ENCODE measurements around the gene PARD3B. TPM values are rescaled to one million over a fixed set of nuclear protein-coding genes. Genes with fewer than 3 reads are reported as not detected.

Gene PARD3B
- total and polyA plus RNA-seq, 2 donors (not counting 1 experiment from before 2014, with no cell fraction given): 7.4 to 20.6 TPM

GRCh38 chr2:204888222-204888621, 342.9 kb downstream of the PARD3B start:
- Histone ChIP-seq H3K27me3 (ENCODE audit: control insufficient read depth, insufficient read depth, low read length) (no peaks in the 10 kb centered on the region), H2AFZ (ENCODE audit: low read length) (no peak overlapping the region), H3K4me3 (replicated peaks in 1 of 4; ENCODE audit: control extremely low read depth in 1 of 4, insufficient read depth in 1 of 4, low read depth in 3 of 4, low read length in 4 of 4) (no peak overlapping the region), H3K9ac (ENCODE audit: insufficient read depth, low read length) (no peak overlapping the region), H3K9me3 (ENCODE audit: control insufficient read depth, insufficient read depth, low read depth, low read length) (no peaks in the 10 kb centered on the region), H3K79me2 (ENCODE audit: control insufficient read depth, insufficient read depth, low read length) (no peaks in the 10 kb centered on the region), H3K27ac (ENCODE audit: insufficient read depth, low read length) (no peak overlapping the region), H3K36me3 (ENCODE audit: control insufficient read depth, insufficient read depth, low read length) (no peaks in the 10 kb centered on the region), H3K4me1 (ENCODE audit: control insufficient read depth, extremely low read depth, insufficient read depth, low read length) (no peaks in the 10 kb centered on the region), H3K4me2 (ENCODE audit: extremely low read depth, insufficient read depth, low read length) (no peak overlapping the region), H4K20me1 (ENCODE audit: control insufficient read depth, extremely low read depth, insufficient read depth, low read length) (no peaks in the 10 kb centered on the region)
- no peak for DNase-seq (ENCODE audit: low read depth in 2 of 2)
- TF ChIP-seq EZH2 (IDR thresholded peaks at IDR 0.05; ENCODE audit: low read length, missing control alignments) (no peak), CTCF (conservative IDR thresholded peaks at IDR 0.05 in 1 of 2, IDR thresholded peaks at IDR 0.05 in 1 of 2; ENCODE audit: low read depth in 1 of 2, low read length in 2 of 2) (no peak)

GRCh38 chr2:204890680-204891079, 345.4 kb downstream of the PARD3B start:
- Histone ChIP-seq H3K4me3 (replicated peaks in 1 of 4; ENCODE audit: control extremely low read depth in 1 of 4, insufficient read depth in 1 of 4, low read depth in 3 of 4, low read length in 4 of 4) (no peak overlapping the region), H4K20me1 (ENCODE audit: control insufficient read depth, extremely low read depth, insufficient read depth, low read length) (no peaks in the 10 kb centered on the region), H3K27me3 (ENCODE audit: control insufficient read depth, insufficient read depth, low read length) (no peaks in the 10 kb centered on the region)

GRCh38 chr2:204891739-204892138, 346.5 kb downstream of the PARD3B start:
- TF ChIP-seq EZH2 (IDR thresholded peaks at IDR 0.05; ENCODE audit: low read length, missing control alignments): no peak
- TF ChIP-seq CTCF (conservative IDR thresholded peaks at IDR 0.05 in 1 of 2, IDR thresholded peaks at IDR 0.05 in 1 of 2; ENCODE audit: low read depth in 1 of 2, low read length in 2 of 2): no peak
- Histone ChIP-seq H3K79me2 (ENCODE audit: control insufficient read depth, insufficient read depth, low read length) (no peaks in the 10 kb centered on the region), H3K9ac (ENCODE audit: insufficient read depth, low read length) (no peak overlapping the region), H2AFZ (ENCODE audit: low read length) (no peak overlapping the region), H3K36me3 (ENCODE audit: control insufficient read depth, insufficient read depth, low read length) (no peaks in the 10 kb centered on the region), H4K20me1 (ENCODE audit: control insufficient read depth, extremely low read depth, insufficient read depth, low read length) (no peaks in the 10 kb centered on the region), H3K4me2 (ENCODE audit: extremely low read depth, insufficient read depth, low read length) (no peak overlapping the region), H3K4me1 (ENCODE audit: control insufficient read depth, extremely low read depth, insufficient read depth, low read length) (no peaks in the 10 kb centered on the region), H3K27me3 (ENCODE audit: control insufficient read depth, insufficient read depth, low read length) (no peaks in the 10 kb centered on the region), H3K4me3 (replicated peaks in 1 of 4; ENCODE audit: control extremely low read depth in 1 of 4, insufficient read depth in 1 of 4, low read depth in 3 of 4, low read length in 4 of 4) (no peak overlapping the region), H3K9me3 (ENCODE audit: control insufficient read depth, insufficient read depth, low read depth, low read length) (no peaks in the 10 kb centered on the region), H3K27ac (ENCODE audit: insufficient read depth, low read length) (no peak overlapping the region)
- no peak for DNase-seq (ENCODE audit: low read depth in 2 of 2)

More at GRCh38 chr2:204890680-204891079, 345.4 kb downstream of the PARD3B start:
- DNase-seq (ENCODE audit: low read depth in 2 of 2): no peak
- Histone ChIP-seq H3K36me3 (ENCODE audit: control insufficient read depth, insufficient read depth, low read length) (no peaks in the 10 kb centered on the region), H2AFZ (ENCODE audit: low read length) (no peak overlapping the region), H3K27ac (ENCODE audit: insufficient read depth, low read length) (no peak overlapping the region), H3K4me2 (ENCODE audit: extremely low read depth, insufficient read depth, low read length) (no peak overlapping the region), H3K4me1 (ENCODE audit: control insufficient read depth, extremely low read depth, insufficient read depth, low read length) (no peaks in the 10 kb centered on the region), H3K9ac (ENCODE audit: insufficient read depth, low read length) (no peak overlapping the region), H3K9me3 (ENCODE audit: control insufficient read depth, insufficient read depth, low read depth, low read length) (no peaks in the 10 kb centered on the region), H3K79me2 (ENCODE audit: control insufficient read depth, insufficient read depth, low read length) (no peaks in the 10 kb centered on the region)
- TF ChIP-seq CTCF (conservative IDR thresholded peaks at IDR 0.05 in 1 of 2, IDR thresholded peaks at IDR 0.05 in 1 of 2; ENCODE audit: low read depth in 1 of 2, low read length in 2 of 2) (no peak), EZH2 (IDR thresholded peaks at IDR 0.05; ENCODE audit: low read length, missing control alignments) (no peak)

All from fibroblast of lung (primary cell).